ENCODE results near the gene UGT1A3.
"Not testable (repeated sequence)": the region's sequence is repeated elsewhere in the genome, so short reads cannot be mapped to it uniquely, and the experiment has no call there.

UGT1A3 gene

GRCh38 chr2:233713262-233713615, 15.6 kb upstream of the UGT1A3 start:
- DNase-seq (ENCODE audit: low read depth in 1 of 2, low spot score in 1 of 2): no peak
- TF ChIP-seq JUND (IDR thresholded peaks at IDR 0.05; ENCODE audit: low read depth): no peak
- in situ Hi-C loops (cut with HindIII; ENCODE audit: low pct_unique_long_range_greater_than_20kb, low sequenced_read_pairs): no loop called here

- in situ Hi-C loops (cut with HindIII; ENCODE audit: low pct_unique_long_range_greater_than_20kb, low sequenced_read_pairs): no loop called here
Observed at GRCh38 chr2:233714121-233714520, 14.7 kb upstream of the UGT1A3 start.

GRCh38 chr2:233718552-233718951, 10.3 kb upstream of the UGT1A3 start, which contains the start of gene UGT1A4:
Gene UGT1A4 (plus strand): TSS chr2:233718736. CDS start chr2:233718821, 85 bp downstream.
- in situ Hi-C loops (cut with HindIII; ENCODE audit: low pct_unique_long_range_greater_than_20kb, low sequenced_read_pairs): no loop called here
- DNase-seq (ENCODE audit: low read depth in 1 of 2, low spot score in 1 of 2): no peak
- no peak for TF ChIP-seq JUND (IDR thresholded peaks at IDR 0.05; ENCODE audit: low read depth)

More at GRCh38 chr2:233714121-233714520, 14.7 kb upstream of the UGT1A3 start:
- DNase-seq (ENCODE audit: low read depth in 1 of 2, low spot score in 1 of 2): no peak
- TF ChIP-seq JUND (IDR thresholded peaks at IDR 0.05; ENCODE audit: low read depth): no peak

- DNase-seq (ENCODE audit: low read depth in 1 of 2, low spot score in 1 of 2); in situ Hi-C loops (cut with HindIII; ENCODE audit: low pct_unique_long_range_greater_than_20kb, low sequenced_read_pairs): not testable (repeated sequence)
Observed at GRCh38 chr2:233736868-233737653, 8.2 kb downstream of the UGT1A3 start.

DNA sequence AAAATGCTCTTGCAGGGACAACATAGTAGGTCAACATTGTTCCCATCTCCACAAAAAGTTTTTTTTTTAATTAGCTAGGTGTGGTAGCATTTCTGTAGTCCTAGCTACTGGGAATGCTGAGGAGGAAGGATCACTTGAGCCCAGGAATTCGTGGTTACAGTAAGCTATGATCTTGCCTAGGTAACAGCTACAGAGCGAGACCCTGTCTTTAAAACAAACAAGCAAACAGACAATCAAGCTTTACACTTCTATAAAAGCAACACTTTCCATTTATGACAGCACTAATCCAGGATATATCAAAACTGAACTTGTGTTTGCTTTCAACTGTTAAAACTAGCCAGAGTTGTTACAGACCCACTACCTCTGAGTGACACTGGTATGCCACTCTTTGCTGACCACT, 12.0 kb downstream of the UGT1A3 start:
- TF ChIP-seq JUND (IDR thresholded peaks at IDR 0.05; ENCODE audit: low read depth): no peak
- DNase-seq (ENCODE audit: low read depth in 1 of 2, low spot score in 1 of 2): no peak
- in situ Hi-C loops (cut with HindIII; ENCODE audit: low pct_unique_long_range_greater_than_20kb, low sequenced_read_pairs): no loop called here

DNA sequence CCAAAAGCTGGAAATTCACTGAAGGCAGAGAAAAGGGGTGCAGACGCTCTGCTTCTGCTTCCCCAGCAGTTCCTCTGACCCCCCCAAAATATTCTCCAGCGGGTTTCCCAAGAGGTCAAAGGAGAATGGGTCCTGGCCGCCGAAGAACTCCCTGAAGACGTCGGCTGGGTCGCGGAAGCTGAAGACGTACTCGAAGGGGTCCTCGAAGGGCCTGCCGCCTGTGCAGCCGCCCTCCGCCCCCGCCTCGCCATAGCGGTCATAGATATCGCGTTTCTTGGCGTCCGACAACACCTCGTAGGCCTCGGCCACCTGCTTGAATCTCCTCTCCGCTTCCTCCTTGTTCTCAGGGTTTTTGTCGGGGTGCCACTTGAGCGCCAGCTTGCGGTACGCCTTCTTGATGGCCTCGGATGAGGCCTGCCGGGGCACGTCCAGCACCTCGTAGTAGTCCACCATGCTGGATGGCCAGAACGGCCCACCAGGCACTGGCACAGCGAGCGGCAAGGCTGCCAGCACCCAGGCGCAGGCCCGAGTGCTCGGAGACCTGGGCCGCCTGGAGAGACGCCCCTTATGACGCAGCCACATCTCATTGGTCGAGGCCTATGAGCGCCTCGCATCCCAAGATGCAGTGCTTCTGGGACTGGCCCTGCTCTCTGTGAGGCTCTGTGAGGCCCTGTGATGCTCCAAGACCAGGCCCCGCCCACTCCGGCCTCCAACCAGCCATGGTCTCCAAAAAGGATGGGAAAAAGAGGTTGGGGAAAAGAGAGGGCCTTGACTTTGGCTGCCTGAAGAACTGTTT, 14.8 kb downstream of the UGT1A3 start:
- in situ Hi-C loops (cut with HindIII; ENCODE audit: low pct_unique_long_range_greater_than_20kb, low sequenced_read_pairs): no loop called here
- DNase-seq (ENCODE audit: low read depth in 1 of 2, low spot score in 1 of 2): no peak
- no peak for TF ChIP-seq JUND (IDR thresholded peaks at IDR 0.05; ENCODE audit: low read depth)

DNA sequence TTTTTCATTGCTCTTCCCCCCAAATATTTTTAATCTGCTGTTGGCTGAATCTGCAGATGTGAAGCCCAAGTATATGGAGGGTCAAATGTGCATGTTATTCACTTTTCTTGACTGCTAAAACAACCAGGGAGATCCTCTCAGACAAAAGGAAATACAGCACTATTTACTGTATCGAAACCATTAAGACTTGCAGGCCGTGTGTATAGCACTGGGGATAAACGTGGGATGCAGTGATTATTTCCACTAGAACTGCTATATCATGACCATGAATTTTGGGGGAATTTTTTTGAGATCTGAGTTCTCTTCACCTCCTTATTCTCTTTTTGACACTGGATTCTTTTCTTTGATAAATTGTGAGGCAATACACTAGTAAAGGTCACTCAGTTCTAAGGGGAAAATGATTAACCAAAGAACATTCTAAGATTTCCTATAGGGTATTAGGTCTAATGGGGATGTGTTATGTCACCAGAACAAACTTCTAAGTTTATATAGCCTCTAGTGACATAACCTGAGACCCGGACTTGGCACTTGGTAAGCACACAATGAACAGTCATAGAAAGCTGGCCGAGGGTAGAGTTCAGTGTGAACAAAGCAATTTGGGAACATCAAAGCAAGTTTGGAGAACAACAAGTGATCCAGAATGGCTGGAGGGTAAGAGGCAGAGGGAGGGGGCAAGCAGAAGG, 16.4 kb downstream of the UGT1A3 start:
- in situ Hi-C loops (cut with HindIII; ENCODE audit: low pct_unique_long_range_greater_than_20kb, low sequenced_read_pairs): no loop called here
- TF ChIP-seq JUND (IDR thresholded peaks at IDR 0.05; ENCODE audit: low read depth): no peak
- no peak for DNase-seq (ENCODE audit: low read depth in 1 of 2, low spot score in 1 of 2)

DNA sequence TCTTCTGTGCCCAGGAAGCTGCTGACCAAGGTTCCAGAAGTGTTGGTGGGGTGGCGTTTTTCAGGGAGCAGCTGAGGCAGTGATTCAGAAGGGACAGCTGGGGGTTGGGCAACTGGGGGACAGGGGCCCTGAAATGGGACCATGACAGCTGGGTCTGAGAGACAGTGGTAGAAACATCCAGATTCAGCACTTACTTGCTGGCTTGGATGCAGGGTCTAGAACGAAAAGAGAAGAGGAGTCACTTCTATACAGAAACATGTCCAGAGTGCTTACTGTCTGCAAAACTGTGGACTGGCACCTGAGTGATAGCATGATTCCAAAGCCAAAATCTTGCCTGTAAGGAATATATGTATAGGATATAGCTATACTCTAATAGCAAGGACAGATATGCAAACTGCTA, 17.0 kb downstream of the UGT1A3 start:
- in situ Hi-C loops (cut with HindIII; ENCODE audit: low pct_unique_long_range_greater_than_20kb, low sequenced_read_pairs); DNase-seq (ENCODE audit: low read depth in 1 of 2, low spot score in 1 of 2): not testable (repeated sequence)

- TF ChIP-seq JUND (IDR thresholded peaks at IDR 0.05; ENCODE audit: low read depth): no peak
- DNase-seq (ENCODE audit: low read depth in 1 of 2, low spot score in 1 of 2): no peak
Observed at GRCh38 chr2:233746475-233747282, 17.8 kb downstream of the UGT1A3 start.

GRCh38 chr2:233747283-233747544, 18.4 kb downstream of the UGT1A3 start:
- no peak for DNase-seq (ENCODE audit: low read depth in 1 of 2, low spot score in 1 of 2)
- in situ Hi-C loops (cut with HindIII; ENCODE audit: low pct_unique_long_range_greater_than_20kb, low sequenced_read_pairs): no loop called here
- TF ChIP-seq JUND (IDR thresholded peaks at IDR 0.05; ENCODE audit: low read depth): no peak

More at GRCh38 chr2:233746475-233747282, 17.8 kb downstream of the UGT1A3 start:
- in situ Hi-C loops (cut with HindIII; ENCODE audit: low pct_unique_long_range_greater_than_20kb, low sequenced_read_pairs): no loop called here

GRCh38 chr2:233750689-233751088, 21.8 kb downstream of the UGT1A3 start:
- DNase-seq (ENCODE audit: low read depth in 1 of 2, low spot score in 1 of 2); in situ Hi-C loops (cut with HindIII; ENCODE audit: low pct_unique_long_range_greater_than_20kb, low sequenced_read_pairs): not testable (repeated sequence)

- DNase-seq (ENCODE audit: low read depth in 1 of 2, low spot score in 1 of 2); in situ Hi-C loops (cut with HindIII; ENCODE audit: low pct_unique_long_range_greater_than_20kb, low sequenced_read_pairs): not testable (repeated sequence)
Observed at GRCh38 chr2:233751212-233752009, 22.6 kb downstream of the UGT1A3 start.
